Fibroblast of lung (primary cell): ENCODE results near the gene TMPRSS5. TPM values are rescaled to one million over a fixed set of nuclear protein-coding genes. Genes with fewer than 3 reads are reported as not detected.

Experiments used
- DNase-seq, 2 donors: peaks; one replicate each; pipeline versions ENCODE4 v3.0.0 to v3.0.0-alpha.2; 2010; ENCODE audit warnings: low read depth in 2 of 2
- H2AFZ ChIP-seq: 2 replicates; pipeline ENCODE4 v1.5.1; 2012; ENCODE audit warnings: low read length, control low read depth, inconsistent platforms
- H3K27ac ChIP-seq: 2 replicates; pipeline ENCODE4 v1.5.1; 2011; ENCODE audit warnings: low read length, control low read depth; ENCODE audit not compliant: insufficient read depth
- H3K27me3 ChIP-seq: 2 replicates; pipeline ENCODE4 v1.5.1; 2011; ENCODE audit warnings: mild to moderate bottlenecking, low read length; ENCODE audit not compliant: control insufficient read depth, insufficient read depth
- H3K36me3 ChIP-seq: 2 replicates; pipeline ENCODE4 v1.5.1; 2011; ENCODE audit warnings: low read length; ENCODE audit not compliant: control insufficient read depth, insufficient read depth
- H3K4me1 ChIP-seq: 2 replicates; pipeline ENCODE4 v1.5.1; 2011; ENCODE audit warnings: low read length; ENCODE audit not compliant: control insufficient read depth, insufficient read depth; ENCODE audit errors: extremely low read depth
- H3K4me2 ChIP-seq: 2 replicates; pipeline ENCODE4 v1.5.1; 2011; ENCODE audit warnings: low read length, control low read depth; ENCODE audit not compliant: insufficient read depth; ENCODE audit errors: extremely low read depth
- H3K4me3 ChIP-seq, 4 experiments: fragments of 200-600 bp in 1 of 4; sonication (generic) in 1 of 4; replicated peaks in 1 of 4; 2 replicates each; pipeline ENCODE4 v1.5.1; 2011 to 2016; ENCODE audit warnings: low read length in 4 of 4, low read depth in 3 of 4, mild to moderate bottlenecking in 3 of 4, control low read depth in 2 of 4, inconsistent platforms in 1 of 4, mixed read lengths in 1 of 4; ENCODE audit not compliant: insufficient read depth in 1 of 4; ENCODE audit errors: control extremely low read depth in 1 of 4
- H3K79me2 ChIP-seq: 2 replicates; pipeline ENCODE4 v1.5.1; 2012; ENCODE audit warnings: mild to moderate bottlenecking, low read length, inconsistent platforms; ENCODE audit not compliant: control insufficient read depth, insufficient read depth
- H3K9ac ChIP-seq: 2 replicates; pipeline ENCODE4 v1.5.1; 2011; ENCODE audit warnings: mild to moderate bottlenecking, low read length, control low read depth; ENCODE audit not compliant: insufficient read depth
- H3K9me3 ChIP-seq: 2 replicates; pipeline ENCODE4 v1.5.1; 2012; ENCODE audit warnings: low read depth, low read length; ENCODE audit not compliant: control insufficient read depth, insufficient read depth
- H4K20me1 ChIP-seq: 2 replicates; pipeline ENCODE4 v1.5.1; 2011; ENCODE audit warnings: low read length; ENCODE audit not compliant: control insufficient read depth, insufficient read depth; ENCODE audit errors: extremely low read depth
- CTCF ChIP-seq, 2 donors: IDR thresholded peaks in 1 of 2; conservative IDR thresholded peaks in 1 of 2; 1 replicate in 1 of 2; 2 replicates in 1 of 2; pipeline ENCODE4 v1.5.1; 2011 to 2012; ENCODE audit warnings: low read length in 2 of 2, control low read depth in 1 of 2, inconsistent platforms in 1 of 2, low read depth in 1 of 2, mild to moderate bottlenecking in 1 of 2
- EZH2 ChIP-seq: IDR thresholded peaks from 2 replicates; pipeline ENCODE4 v1.5.1; 2012; ENCODE audit warnings: low read length, control low read depth, mild to moderate bottlenecking; ENCODE audit errors: missing control alignments
- polyA plus RNA-seq, 2 donors: library from polyadenylated mRNA; depleted of rRNA in 1 of 2; stranded (reverse) in 1 of 2; unstranded in 1 of 2; fragments of >200 nt; gene quantifications; 2 replicates each; pipeline ENCODE4 v1.2.1, GENCODE V29; 2011 to 2012; ENCODE audit warnings: missing spikeins in 1 of 2
- total RNA-seq: library from RNA; depleted of rRNA; stranded (reverse); fragments of >200 nt; gene quantifications from 2 replicates; pipeline ENCODE4 v1.2.1, GENCODE V29; 2014

The TMPRSS5 gene
- total and polyA plus RNA-seq, 2 donors (not counting 1 experiment from before 2014, with no cell fraction given), result 0.08 to 0.17 TPM

GRCh38 chr11:113643006-113643585, 63.0 kb downstream of the TMPRSS5 start:
- DNase-seq, result no peak
- Histone ChIP-seq H2AFZ (no peak overlapping the region), H3K9ac (no peak overlapping the region), H3K4me1 (no peaks in the 10 kb centered on the region), H3K36me3 (no peaks in the 10 kb centered on the region), H4K20me1 (no peaks in the 10 kb centered on the region), H3K79me2 (no peaks in the 10 kb centered on the region), H3K9me3 (no peaks in the 10 kb centered on the region), H3K27ac (no peak overlapping the region), H3K4me3 (no peak overlapping the region), H3K27me3 (no peaks in the 10 kb centered on the region), H3K4me2 (no peak overlapping the region)
- TF ChIP-seq EZH2, result no peak
- TF ChIP-seq CTCF (conservative IDR thresholded peaks at IDR 0.05 in 1 of 2, IDR thresholded peaks at IDR 0.05 in 1 of 2; ENCODE audit: low read depth in 1 of 2, low read length in 2 of 2), result no peak

GRCh38 chr11:113642090-113642489, 64.0 kb downstream of the TMPRSS5 start:
- H3K79me2 ChIP-seq, result no peaks in the 10 kb centered on the region
- H3K27me3 ChIP-seq, result no peaks in the 10 kb centered on the region
- DNase-seq, result no peak
- H3K4me1 ChIP-seq, result no peaks in the 10 kb centered on the region
- no peaks in the 10 kb centered on the region for H4K20me1 ChIP-seq
- H3K36me3 ChIP-seq, result no peaks in the 10 kb centered on the region
- TF ChIP-seq CTCF (conservative IDR thresholded peaks at IDR 0.05 in 1 of 2, IDR thresholded peaks at IDR 0.05 in 1 of 2; ENCODE audit: low read depth in 1 of 2, low read length in 2 of 2), result no peak
- no peak for TF ChIP-seq EZH2
- no peak overlapping the region for H3K27ac ChIP-seq
- no peak overlapping the region for H3K4me3 ChIP-seq
- no peak overlapping the region for H3K9ac ChIP-seq
- H3K4me2 ChIP-seq, result no peak overlapping the region
- no peaks in the 10 kb centered on the region for H3K9me3 ChIP-seq
- H2AFZ ChIP-seq, result no peak overlapping the region

GRCh38 chr11:113638376-113638775, 67.7 kb downstream of the TMPRSS5 start:
- H3K4me3 ChIP-seq, result no peak overlapping the region
- no peaks in the 10 kb centered on the region for H3K9me3 ChIP-seq
- H4K20me1 ChIP-seq, result no peaks in the 10 kb centered on the region
- no peak overlapping the region for H3K27ac ChIP-seq
- TF ChIP-seq EZH2, result no peak
- TF ChIP-seq CTCF (conservative IDR thresholded peaks at IDR 0.05 in 1 of 2, IDR thresholded peaks at IDR 0.05 in 1 of 2; ENCODE audit: low read depth in 1 of 2, low read length in 2 of 2), result no peak
- H3K4me2 ChIP-seq, result no peak overlapping the region
- H3K36me3 ChIP-seq, result no peaks in the 10 kb centered on the region
- no peaks in the 10 kb centered on the region for H3K79me2 ChIP-seq
- DNase-seq, result peak in 1 of 2 donors; percentile 8
- no peak overlapping the region for H2AFZ ChIP-seq
- H3K9ac ChIP-seq, result no peak overlapping the region
- no peaks in the 10 kb centered on the region for H3K27me3 ChIP-seq
- no peaks in the 10 kb centered on the region for H3K4me1 ChIP-seq
